Esophagus muscularis mucosa (tissue), 4 donors: Measurements from ENCODE around the gene TNFAIP2. TPM values are rescaled to one million over a fixed set of nuclear protein-coding genes. Genes with fewer than 3 reads are reported as not detected.
A peak's percentile ranks its signal among the peaks of the same experiment; 100 is the strongest.
"Not testable (repeated sequence)": the region's sequence is repeated elsewhere in the genome, so short reads cannot be mapped to it uniquely, and the experiment has no call there.

Experiments used
- DNase-seq: peaks from one replicate; pipeline ENCODE4 v3.0.0-alpha.2; 2017; ENCODE audit errors: extremely low spot score
- H3K27ac ChIP-seq, 4 donors: fragments of 200-600 bp; sonication (generic); replicated peaks in 1 of 4; 1 replicate in 3 of 4; 2 replicates in 1 of 4; pipeline ENCODE4 v1.5.1; 2016 to 2019; ENCODE audit warnings: mild to moderate bottlenecking in 1 of 4
- H3K27me3 ChIP-seq, 4 donors: fragments of 200-600 bp; sonication (generic); one replicate each; pipeline versions ENCODE4 v1.5.1 to v1.6.0; 2016 to 2019
- H3K36me3 ChIP-seq, 4 donors: fragments of 200-600 bp; sonication (generic); one replicate each; pipeline ENCODE4 v1.5.1; 2016 to 2019
- H3K4me1 ChIP-seq, 4 donors: fragments of 200-600 bp; sonication (generic); one replicate each; pipeline ENCODE4 v1.5.1; 2016 to 2019
- H3K4me3 ChIP-seq, 4 donors: fragments of 200-600 bp; sonication (generic); 1 replicate in 2 of 4; 2 replicates in 2 of 4; pipeline ENCODE4 v1.5.1; 2016 to 2019; ENCODE audit warnings: mild to moderate bottlenecking in 4 of 4, moderate library complexity in 1 of 4
- H3K9me3 ChIP-seq, 4 donors: fragments of 200-600 bp; sonication (generic); 1 replicate in 3 of 4; 2 replicates in 1 of 4; pipeline ENCODE4 v1.5.1; 2016 to 2019
- CTCF ChIP-seq, 3 experiments: fragments of 200-600 bp in 2 of 3; fragments of 450-650 bp in 1 of 3; sonication (generic) in 2 of 3; IDR thresholded peaks; one replicate each; pipeline ENCODE4 v1.5.1; 2017 to 2019; ENCODE audit warnings: antibody characterized with exemption in 3 of 3, mild to moderate bottlenecking in 2 of 3, moderate library complexity in 1 of 3
- EP300 ChIP-seq: sonication (generic); formaldehyde crosslinking; IDR thresholded peaks from one replicate; pipeline ENCODE4 v1.6.1; 2017; ENCODE audit warnings: antibody characterized with exemption
- POLR2A ChIP-seq: fragments of 450-650 bp; IDR thresholded peaks from one replicate; pipeline ENCODE4 v1.6.1; 2017; ENCODE audit warnings: antibody characterized with exemption, moderate library complexity, mild to moderate bottlenecking, low read depth
- POLR2AphosphoS5 ChIP-seq, 2 donors: sonication (generic); formaldehyde crosslinking; IDR thresholded peaks; one replicate each; pipeline ENCODE4 v1.6.1; 2017; ENCODE audit warnings: antibody characterized with exemption in 2 of 2
- WGBS: methylation state at CpG from one replicate; pipeline ENCODE4 v1.1.5; 2018; 5-methylcytosine and 5-hydroxymethylcytosine counted together
- intact Hi-C: fragments of 100-400 bp; cut with DNase I; formaldehyde crosslinking; loops from one replicate; pipeline ENCODE4 v1.15.1; 2023
- total RNA-seq, 4 donors: library from RNA; depleted of rRNA; stranded (reverse); fragments of >200 nt; gene quantifications; one replicate each; pipeline versions ENCODE4 v1.1.0 to v1.2.1, GENCODE V29; 2016

The TNFAIP2 gene
- total RNA-seq, 4 donors from 2014 or later, result 29.0 to 104 (median 74.0) TPM

GRCh38 chr14:103111232-103111868 lies 11.9 kb upstream of the TNFAIP2 start:
- Histone ChIP-seq H3K36me3 (no peaks in the 10 kb centered on the region), H3K27ac (peak overlapping the region in 2 of 4 donors; percentile 49 to 76), H3K4me1 (peaks cover 22 to 66% (median 62%) of the 10 kb centered on the region in 4 donors), H3K27me3 (peaks cover 0 to 15% (median 2%) of the 10 kb centered on the region in 4 donors), H3K4me3 (no peak overlapping the region), H3K9me3 (no peaks in the 10 kb centered on the region)
- intact Hi-C loops, result no loop called here
- DNase-seq, result no peak
- TF ChIP-seq POLR2A (no peak), EP300 (no peak), CTCF (IDR thresholded peaks at IDR 0.05) (no peak), POLR2AphosphoS5 (IDR thresholded peaks at IDR 0.05) (no peak)
- 84% methylated on average over 5 of the region's 6 CpGs for WGBS

- TF ChIP-seq EP300 (no peak), CTCF (IDR thresholded peaks at IDR 0.05) (no peak), POLR2AphosphoS5 (IDR thresholded peaks at IDR 0.05) (no peak), POLR2A (no peak)
- Histone ChIP-seq H3K9me3 (no peaks in the 10 kb centered on the region), H3K4me3 (no peak overlapping the region), H3K27ac (no peak overlapping the region), H3K4me1 (peaks cover 22 to 70% (median 65%) of the 10 kb centered on the region in 4 donors), H3K36me3 (no peaks in the 10 kb centered on the region), H3K27me3 (peaks cover 0 to 14% (median 2%) of the 10 kb centered on the region in 4 donors)
- intact Hi-C loops, result no loop called here
- no peak for DNase-seq
- 75% methylated on average over 5 of the region's 11 CpGs for WGBS
These were observed 10.6 kb upstream of the TNFAIP2 start for GRCh38 chr14:103112400-103113243.

- Histone ChIP-seq H3K4me3 (no peak overlapping the region), H3K4me1 (peaks cover 24 to 76% (median 71%) of the 10 kb centered on the region in 4 donors), H3K27me3 (peaks cover 0 to 14% (median 2%) of the 10 kb centered on the region in 4 donors), H3K9me3 (no peaks in the 10 kb centered on the region), H3K36me3 (no peaks in the 10 kb centered on the region), H3K27ac (no peak overlapping the region)
- intact Hi-C loops, result no loop called here
- no peak for DNase-seq
- no peak for TF ChIP-seq CTCF (IDR thresholded peaks at IDR 0.05)
- TF ChIP-seq POLR2A, result no peak
- TF ChIP-seq EP300, result no peak
- TF ChIP-seq POLR2AphosphoS5 (IDR thresholded peaks at IDR 0.05), result no peak
- 79% methylated on average over 5 of the region's 5 CpGs for WGBS
These were observed 10.0 kb upstream of the TNFAIP2 start for GRCh38 chr14:103113303-103113702.

GRCh38 chr14:103113774-103114173 lies 9.5 kb upstream of the TNFAIP2 start:
- Histone ChIP-seq H3K9me3 (no peaks in the 10 kb centered on the region), H3K27me3 (peaks cover 0 to 13% (median 2%) of the 10 kb centered on the region in 4 donors), H3K4me3 (no peak overlapping the region), H3K27ac (no peak overlapping the region), H3K36me3 (no peaks in the 10 kb centered on the region), H3K4me1 (peaks cover 28 to 77% (median 72%) of the 10 kb centered on the region in 4 donors)
- TF ChIP-seq POLR2A (no peak), EP300 (no peak), CTCF (IDR thresholded peaks at IDR 0.05) (no peak), POLR2AphosphoS5 (IDR thresholded peaks at IDR 0.05) (no peak)
- intact Hi-C loops, result no loop called here
- 93% methylated on average over 3 of the region's 13 CpGs for WGBS
- DNase-seq, result no peak

GRCh38 chr14:103115086-103115679 lies 8.1 kb upstream of the TNFAIP2 start:
- intact Hi-C loops, H3K36me3 ChIP-seq, H3K9me3 ChIP-seq, DNase-seq: not testable (repeated sequence)
- peak overlapping the region; percentile 52 to 65 (median 58) for H3K27ac ChIP-seq
- H3K4me1 ChIP-seq, result peaks cover 26 to 81% (median 70%) of the 10 kb centered on the region in 4 donors
- peaks cover 0 to 12% (median 0%) of the 10 kb centered on the region in 4 donors for H3K27me3 ChIP-seq
- peak overlapping the region in 3 of 4 donors; percentile 12 to 22 (median 20) for H3K4me3 ChIP-seq
- 69% methylated on average over 11 of the region's 12 CpGs for WGBS
